MM.1S (cell line): ENCODE data around the gene OLFML2A.

Source experiments
- CTCF ChIP-seq: fragments of 300-600 bp; sonication (generic); IDR thresholded peaks from 2 replicates; pipeline ENCODE4 v1.5.1; 2016; ENCODE audit warnings: antibody characterized with exemption, low read length, mixed read lengths
- EZH2 ChIP-seq: fragments of 300-600 bp; sonication (generic); optimal IDR thresholded peaks from 2 replicates; pipeline ENCODE3; 2017; ENCODE audit warnings: low read depth, mild to moderate bottlenecking, antibody characterized with exemption, low read length, mixed read lengths

GRCh38 chr9:124752967-124753366, 24.0 kb upstream of the OLFML2A start:
- TF ChIP-seq CTCF (no peak), EZH2 (no peak)
